ENCODE measurements around the gene CYP27B1.

Gene CYP27B1

GRCh38 chr12:57758552-57759359 lies 8.1 kb downstream of the CYP27B1 start:
- H3K27ac ChIP-seq = no peak overlapping the region
- no peak for TF ChIP-seq CTCF (conservative IDR thresholded peaks at IDR 0.05)

DNA sequence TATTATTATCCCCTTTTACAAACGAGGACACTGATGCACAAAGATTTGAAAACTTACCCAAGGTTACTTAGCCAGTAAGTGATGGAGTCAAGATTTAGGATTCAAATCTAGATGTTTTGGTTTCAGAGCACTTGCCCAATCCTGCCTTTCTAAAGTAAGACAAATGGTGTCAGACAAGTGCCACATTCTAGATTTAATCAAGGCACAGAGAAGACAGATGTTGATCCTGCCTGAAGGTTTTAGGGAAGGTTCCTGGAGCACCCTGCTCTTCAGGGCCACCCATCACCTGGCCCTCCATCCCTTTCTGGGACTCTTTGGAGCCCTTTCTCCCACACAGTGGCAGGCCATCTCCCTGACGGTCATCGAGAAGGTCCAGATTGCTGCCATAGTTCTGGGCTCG lies 9.1 kb downstream of the CYP27B1 start:
- no peak overlapping the region for H3K27ac ChIP-seq
- no peak for TF ChIP-seq CTCF (conservative IDR thresholded peaks at IDR 0.05)

GRCh38 chr12:57756406-57757341 lies 10.2 kb downstream of the CYP27B1 start:
- peak; percentile 64 for TF ChIP-seq CTCF (conservative IDR thresholded peaks at IDR 0.05)
- H3K27ac ChIP-seq = peak overlapping the region; percentile 90

DNA sequence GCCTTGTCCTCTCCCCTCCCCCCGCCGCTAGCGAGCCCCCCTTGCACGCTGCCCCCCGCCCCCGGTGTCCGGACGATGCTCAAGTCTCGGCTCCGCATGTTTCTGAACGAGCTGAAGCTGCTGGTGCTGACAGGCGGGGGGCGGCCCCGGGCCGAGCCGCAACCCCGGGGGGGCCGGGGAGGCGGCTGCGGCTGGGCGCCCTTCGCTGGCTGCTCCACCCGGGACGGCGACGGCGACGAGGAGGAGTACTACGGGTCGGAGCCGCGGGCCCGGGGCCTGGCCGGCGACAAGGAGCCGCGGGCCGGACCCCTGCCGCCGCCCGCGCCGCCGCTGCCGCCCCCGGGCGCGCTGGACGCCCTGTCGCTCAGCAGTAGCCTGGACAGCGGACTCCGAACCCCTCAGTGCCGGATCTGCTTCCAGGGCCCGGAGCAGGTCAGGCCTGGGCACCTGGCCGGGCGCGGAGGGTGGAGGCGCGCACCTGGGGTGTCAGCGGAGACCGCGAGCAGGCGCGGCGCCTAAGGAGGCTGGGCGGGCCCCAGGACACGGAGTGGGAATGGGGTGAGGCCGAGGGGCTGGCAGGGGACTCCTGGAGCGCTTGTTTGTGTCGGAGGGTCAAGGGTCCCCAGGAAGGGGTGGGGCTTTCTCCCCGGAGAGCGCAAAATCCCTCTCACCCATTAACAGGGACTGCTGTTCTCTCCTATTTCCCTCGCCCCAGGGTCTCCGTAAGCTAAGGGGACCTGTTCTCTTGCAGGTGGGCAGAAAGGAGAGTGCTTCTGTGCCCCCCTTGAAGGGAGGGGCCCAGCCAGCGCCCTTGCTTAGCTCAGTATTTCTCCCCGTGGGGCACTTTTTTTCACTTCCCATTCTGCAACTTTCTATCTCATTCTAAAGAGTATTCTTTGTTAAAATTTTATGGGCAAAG lies 11.2 kb downstream of the CYP27B1 start:
- H3K27ac ChIP-seq = peak overlapping the region; percentile 90
- TF ChIP-seq CTCF (conservative IDR thresholded peaks at IDR 0.05) = no peak

GRCh38 chr12:57755194-57755453 lies 11.8 kb downstream of the CYP27B1 start:
- TF ChIP-seq CTCF (conservative IDR thresholded peaks at IDR 0.05) = no peak
- H3K27ac ChIP-seq = peak overlapping the region; percentile 90

DNA sequence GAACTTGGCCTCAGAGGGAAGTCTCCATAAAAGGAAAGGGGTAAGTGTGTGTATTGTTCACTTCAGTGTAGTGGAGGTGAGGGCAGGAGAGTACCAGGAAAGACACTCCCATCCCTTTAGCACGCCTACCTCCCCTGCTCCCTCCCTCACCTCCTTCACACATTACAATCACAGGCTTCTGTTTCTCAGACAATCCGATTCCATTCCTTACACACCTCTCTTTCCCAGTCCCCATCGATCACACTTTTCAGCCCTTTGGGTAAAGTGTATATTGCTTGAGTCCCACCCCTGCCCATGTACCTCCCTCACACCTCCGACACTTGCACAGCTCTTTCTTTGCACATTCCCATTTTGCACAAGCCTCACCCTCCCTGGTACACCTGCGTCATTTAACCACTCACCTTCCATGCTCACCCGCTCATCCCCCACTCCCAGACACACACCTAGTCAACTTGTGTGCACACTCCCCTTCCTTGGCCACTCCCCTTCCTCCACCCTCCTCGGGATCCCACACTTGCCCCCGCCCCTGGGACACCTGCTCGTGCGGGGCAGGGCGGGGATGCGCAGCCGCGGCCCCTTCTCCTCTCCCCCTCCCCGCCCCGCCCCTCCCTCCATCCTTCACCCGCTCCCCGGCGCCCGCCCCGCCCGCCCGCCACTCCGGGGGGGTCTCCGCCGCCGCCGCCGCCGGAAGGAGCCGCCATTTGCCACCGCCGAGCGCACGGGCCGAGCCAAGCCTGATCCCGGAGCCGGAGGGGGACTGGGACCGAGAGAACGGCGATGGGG lies 12.3 kb downstream of the CYP27B1 start, which contains the start of gene MARCHF9:
TSS of gene MARCHF9 (plus strand) at position 693 of the 783 bp plus-strand sequence. CDS start 426 bp downstream, outside the sequence.
- peak within 1 kb of the TSS; percentile 90 for H3K27ac ChIP-seq
- no peak for TF ChIP-seq CTCF (conservative IDR thresholded peaks at IDR 0.05)
